GM21447 (cell line): ENCODE results near the gene RSAD2.
"Not testable (repeated sequence)": the region's sequence is repeated elsewhere in the genome, so short reads cannot be mapped to it uniquely, and the experiment has no call there.

Source experiments
- ATAC-seq: cut with Tn5 transposase; IDR thresholded peaks from one replicate; pipeline ENCODE4 v1.9.1; 2021; ENCODE audit not compliant: unreplicated experiment

RSAD2 gene

GRCh38 chr2:6902581-6902980, 25.0 kb downstream of the RSAD2 start:
- ATAC-seq = not testable (repeated sequence)

GRCh38 chr2:6905668-6906067, 28.1 kb downstream of the RSAD2 start:
- no peak for ATAC-seq

GRCh38 chr2:6906165-6906741, 28.7 kb downstream of the RSAD2 start:
- ATAC-seq = no peak

GRCh38 chr2:6908291-6908690, 30.7 kb downstream of the RSAD2 start:
- no peak for ATAC-seq

- peak; percentile 98 for ATAC-seq
These were observed 32.1 kb downstream of the RSAD2 start for GRCh38 chr2:6909431-6910385.

GRCh38 chr2:6911721-6912120, 34.1 kb downstream of the RSAD2 start:
- ATAC-seq = no peak

- ATAC-seq = no peak
These were observed 36.0 kb downstream of the RSAD2 start for GRCh38 chr2:6913415-6914157.

- ATAC-seq = no peak
These were observed 37.3 kb downstream of the RSAD2 start for GRCh38 chr2:6914828-6915227.

GRCh38 chr2:6915399-6915798, 37.8 kb downstream of the RSAD2 start:
- no peak for ATAC-seq

- no peak for ATAC-seq
These were observed 38.6 kb downstream of the RSAD2 start for GRCh38 chr2:6916224-6916623.

- ATAC-seq = no peak
These were observed 39.1 kb downstream of the RSAD2 start for GRCh38 chr2:6916736-6917070.

GRCh38 chr2:6917071-6917760, 39.6 kb downstream of the RSAD2 start, which contains the start of gene RNF144A:
Gene RNF144A, plus strand, starts transcription at chr2:6917412. Its CDS starts 79,515 bp downstream, at chr2:6996927.
- peak; percentile 73 for ATAC-seq

- ATAC-seq = peak; percentile 7
These were observed 40.3 kb downstream of the RSAD2 start for GRCh38 chr2:6917761-6918421.

- no peak for ATAC-seq
These were observed 42.5 kb downstream of the RSAD2 start for GRCh38 chr2:6919901-6920742.

- no peak for ATAC-seq
These were observed 43.1 kb downstream of the RSAD2 start for GRCh38 chr2:6920743-6921064.

GRCh38 chr2:6921321-6921922, 43.8 kb downstream of the RSAD2 start:
- no peak for ATAC-seq

- ATAC-seq = no peak
These were observed 44.7 kb downstream of the RSAD2 start for GRCh38 chr2:6922201-6922656.

GRCh38 chr2:6923319-6923718, 45.7 kb downstream of the RSAD2 start:
- no peak for ATAC-seq
